GM12878 (cell line): ENCODE data around the gene BIRC6. TPM values are rescaled to one million over a fixed set of nuclear protein-coding genes. Genes with fewer than 3 reads are reported as not detected.

Experiments used
- EZH2 ChIP-seq: IDR thresholded peaks from 2 replicates; pipeline ENCODE4 v1.6.1; 2012; ENCODE audit warnings: low read depth, mild to moderate bottlenecking, control low read depth, inconsistent platforms, low read length, borderline replicate concordance; ENCODE audit not compliant: control insufficient read depth
- NR2C2 ChIP-seq: IDR thresholded peaks from 2 replicates; pipeline ENCODE4 v1.6.1; 2011; ENCODE audit warnings: borderline replicate concordance, low read depth; ENCODE audit not compliant: control insufficient read depth, insufficient read length
- POLR2A ChIP-seq: IDR thresholded peaks from 2 replicates; pipeline ENCODE4 v1.6.1; 2011; ENCODE audit warnings: low read depth, mild to moderate bottlenecking, low read length
- POLR2AphosphoS2 ChIP-seq: IDR thresholded peaks from 2 replicates; pipeline ENCODE4 v1.6.1; 2011; ENCODE audit warnings: low read depth, mild to moderate bottlenecking, low read length, improper control_type of control experiment, moderate library complexity
- RCOR1 ChIP-seq: conservative IDR thresholded peaks from 2 replicates; pipeline ENCODE4 v1.6.1; 2012; ENCODE audit warnings: low read depth, low read length, improper control_type of control experiment
- SMC3 ChIP-seq: IDR thresholded peaks from 2 replicates; pipeline ENCODE4 v1.6.1; 2011; ENCODE audit warnings: low read length, improper control_type of control experiment, borderline replicate concordance
- TBL1XR1 ChIP-seq: IDR thresholded peaks from 2 replicates; pipeline ENCODE4 v1.6.1; 2012; ENCODE audit warnings: low read depth, low read length, improper control_type of control experiment
- ZBED1 ChIP-seq: IDR thresholded peaks from 2 replicates; pipeline ENCODE4 v1.6.1; 2016; ENCODE audit warnings: borderline replicate concordance
- polyA plus RNA-seq, 11 experiments: library from polyadenylated mRNA; depleted of rRNA in 4 of 11; unstranded in 6 of 11; stranded (reverse) in 5 of 11; fragments of >200 nt; fragmentation: Nextera tagmentation in 4 of 11; fragmentation: Illumina TruSeq in 1 of 11; extraction: Ambion mirVana in 4 of 11; extraction: Trizol in 1 of 11; gene quantifications; 1 replicate in 1 of 11; 2 replicates in 10 of 11; pipeline versions ENCODE4 v1.2.1 to v1.2.3, GENCODE V29; 2011 to 2016; ENCODE audit warnings: inconsistent platforms in 2 of 11, missing spikeins in 2 of 11, low read depth in 1 of 11
- total RNA-seq, 4 experiments: library from RNA; depleted of rRNA in 3 of 4; stranded (reverse); fragments of >200 nt in 3 of 4; fragmentation: Illumina TruSeq in 1 of 4; extraction: Trizol in 1 of 4; gene quantifications; 2 replicates each; pipeline versions ENCODE4 v1.2.1 to v1.2.3, GENCODE V29; 2013 to 2021
- TF ChIP-seq, protein P1 (sequence below): IDR thresholded peaks from 2 replicates; pipeline ENCODE4 v1.6.1; 2012; ENCODE audit warnings: low read depth, low read length, improper control_type of control experiment
- TF ChIP-seq, protein P2 (sequence below): IDR thresholded peaks from 2 replicates; pipeline ENCODE4 v1.6.1; 2011; ENCODE audit warnings: low read depth, low read length, improper control_type of control experiment, borderline replicate concordance
- TF ChIP-seq, protein P3 (sequence below): IDR thresholded peaks from 2 replicates; pipeline ENCODE4 v1.6.1; 2012; ENCODE audit warnings: low read length, inconsistent platforms
- TF ChIP-seq, protein P4 (sequence below): IDR thresholded peaks from 2 replicates; pipeline ENCODE4 v1.6.1; 2012; ENCODE audit warnings: low read depth, low read length, improper control_type of control experiment
- TF ChIP-seq, protein P5 (sequence below): fragments of 450-650 bp; IDR thresholded peaks from 2 replicates; pipeline ENCODE4 v1.6.1; 2016; ENCODE audit warnings: mild to moderate bottlenecking, moderate library complexity, borderline replicate concordance
- TF ChIP-seq, protein P6 (sequence below): fragments of 450-650 bp; IDR thresholded peaks from 2 replicates; pipeline ENCODE4 v1.6.1; 2018; ENCODE audit warnings: borderline replicate concordance, mild to moderate bottlenecking; ENCODE audit not compliant: partially characterized antibody
- TF ChIP-seq, protein P7 (sequence below), 3 experiments: IDR thresholded peaks in 2 of 3; conservative IDR thresholded peaks in 1 of 3; 2 replicates each; pipeline ENCODE4 v1.5.1; 2011; ENCODE audit warnings: low read depth in 3 of 3, low read length in 3 of 3, mild to moderate bottlenecking in 3 of 3, control low read depth in 2 of 3, moderate library complexity in 2 of 3, inconsistent platforms in 1 of 3, mixed read lengths in 1 of 3; ENCODE audit not compliant: control insufficient read depth in 2 of 3, insufficient read depth in 1 of 3; ENCODE audit errors: extremely low read depth in 1 of 3

The BIRC6 gene
- total and polyA plus RNA-seq, 10 of the 15 experiments (the other 5 are each of a cell fraction or from before 2014, with no cell fraction given) = 18.8 to 118 (median 55.0) TPM

DNA sequence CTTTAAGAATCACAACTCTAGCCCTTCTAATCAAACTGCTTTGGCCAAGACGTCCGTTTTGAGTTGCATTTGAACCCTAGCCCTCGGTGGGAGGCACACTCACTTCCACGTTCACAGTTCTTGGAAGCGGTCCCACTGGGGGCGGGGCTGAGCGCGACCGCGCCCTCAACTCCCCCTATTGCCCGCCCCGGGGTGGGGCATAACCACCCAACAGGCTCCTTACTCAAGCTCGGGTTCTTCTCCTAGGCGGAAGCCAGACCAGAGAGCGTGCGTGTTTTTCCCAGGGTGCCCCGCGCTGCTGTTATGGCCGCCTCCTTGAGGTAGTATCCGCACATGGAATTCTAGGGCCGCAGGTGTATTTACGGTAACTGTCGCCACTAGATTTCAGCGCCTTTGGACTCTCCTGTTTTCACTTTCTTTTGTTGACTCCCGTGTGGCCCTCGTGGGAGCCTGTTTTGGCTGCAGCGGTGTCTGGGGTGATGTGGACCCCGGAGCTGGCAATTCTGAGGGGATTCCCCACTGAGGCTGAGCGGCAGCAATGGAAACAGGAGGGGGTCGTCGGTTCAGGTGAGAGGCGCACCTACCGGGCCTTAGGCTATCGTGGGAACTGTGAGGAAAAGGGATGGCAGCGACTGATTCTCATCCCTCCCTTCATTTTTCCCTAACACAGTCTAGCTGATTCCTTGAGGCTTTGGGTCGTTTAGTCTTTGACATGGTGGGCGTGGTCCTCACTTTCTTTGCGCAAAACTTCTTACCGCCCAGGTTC lies 271.2 kb downstream of the BIRC6 start, which contains the start of gene TTC27 (continued):
- TF ChIP-seq, protein P1, sequence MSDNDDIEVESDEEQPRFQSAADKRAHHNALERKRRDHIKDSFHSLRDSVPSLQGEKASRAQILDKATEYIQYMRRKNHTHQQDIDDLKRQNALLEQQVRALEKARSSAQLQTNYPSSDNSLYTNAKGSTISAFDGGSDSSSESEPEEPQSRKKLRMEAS = peak; percentile 98
- TF ChIP-seq, protein P2, sequence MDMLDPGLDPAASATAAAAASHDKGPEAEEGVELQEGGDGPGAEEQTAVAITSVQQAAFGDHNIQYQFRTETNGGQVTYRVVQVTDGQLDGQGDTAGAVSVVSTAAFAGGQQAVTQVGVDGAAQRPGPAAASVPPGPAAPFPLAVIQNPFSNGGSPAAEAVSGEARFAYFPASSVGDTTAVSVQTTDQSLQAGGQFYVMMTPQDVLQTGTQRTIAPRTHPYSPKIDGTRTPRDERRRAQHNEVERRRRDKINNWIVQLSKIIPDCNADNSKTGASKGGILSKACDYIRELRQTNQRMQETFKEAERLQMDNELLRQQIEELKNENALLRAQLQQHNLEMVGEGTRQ = no peak
- TF ChIP-seq, protein P3, sequence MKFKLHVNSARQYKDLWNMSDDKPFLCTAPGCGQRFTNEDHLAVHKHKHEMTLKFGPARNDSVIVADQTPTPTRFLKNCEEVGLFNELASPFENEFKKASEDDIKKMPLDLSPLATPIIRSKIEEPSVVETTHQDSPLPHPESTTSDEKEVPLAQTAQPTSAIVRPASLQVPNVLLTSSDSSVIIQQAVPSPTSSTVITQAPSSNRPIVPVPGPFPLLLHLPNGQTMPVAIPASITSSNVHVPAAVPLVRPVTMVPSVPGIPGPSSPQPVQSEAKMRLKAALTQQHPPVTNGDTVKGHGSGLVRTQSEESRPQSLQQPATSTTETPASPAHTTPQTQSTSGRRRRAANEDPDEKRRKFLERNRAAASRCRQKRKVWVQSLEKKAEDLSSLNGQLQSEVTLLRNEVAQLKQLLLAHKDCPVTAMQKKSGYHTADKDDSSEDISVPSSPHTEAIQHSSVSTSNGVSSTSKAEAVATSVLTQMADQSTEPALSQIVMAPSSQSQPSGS = no peak
- TF ChIP-seq SMC3 (no peak), NR2C2 (no peak), RCOR1 (0 out of 2 replicates have a peak, but pooled peaks have one; percentile 23), POLR2AphosphoS2 (no peak), POLR2A (peak; percentile 86), ZBED1 (no peak), TBL1XR1 (no peak), EZH2 (no peak)
- TF ChIP-seq, protein P4, sequence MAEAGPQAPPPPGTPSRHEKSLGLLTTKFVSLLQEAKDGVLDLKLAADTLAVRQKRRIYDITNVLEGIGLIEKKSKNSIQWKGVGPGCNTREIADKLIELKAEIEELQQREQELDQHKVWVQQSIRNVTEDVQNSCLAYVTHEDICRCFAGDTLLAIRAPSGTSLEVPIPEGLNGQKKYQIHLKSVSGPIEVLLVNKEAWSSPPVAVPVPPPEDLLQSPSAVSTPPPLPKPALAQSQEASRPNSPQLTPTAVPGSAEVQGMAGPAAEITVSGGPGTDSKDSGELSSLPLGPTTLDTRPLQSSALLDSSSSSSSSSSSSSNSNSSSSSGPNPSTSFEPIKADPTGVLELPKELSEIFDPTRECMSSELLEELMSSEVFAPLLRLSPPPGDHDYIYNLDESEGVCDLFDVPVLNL = no peak
- TF ChIP-seq, protein P5, sequence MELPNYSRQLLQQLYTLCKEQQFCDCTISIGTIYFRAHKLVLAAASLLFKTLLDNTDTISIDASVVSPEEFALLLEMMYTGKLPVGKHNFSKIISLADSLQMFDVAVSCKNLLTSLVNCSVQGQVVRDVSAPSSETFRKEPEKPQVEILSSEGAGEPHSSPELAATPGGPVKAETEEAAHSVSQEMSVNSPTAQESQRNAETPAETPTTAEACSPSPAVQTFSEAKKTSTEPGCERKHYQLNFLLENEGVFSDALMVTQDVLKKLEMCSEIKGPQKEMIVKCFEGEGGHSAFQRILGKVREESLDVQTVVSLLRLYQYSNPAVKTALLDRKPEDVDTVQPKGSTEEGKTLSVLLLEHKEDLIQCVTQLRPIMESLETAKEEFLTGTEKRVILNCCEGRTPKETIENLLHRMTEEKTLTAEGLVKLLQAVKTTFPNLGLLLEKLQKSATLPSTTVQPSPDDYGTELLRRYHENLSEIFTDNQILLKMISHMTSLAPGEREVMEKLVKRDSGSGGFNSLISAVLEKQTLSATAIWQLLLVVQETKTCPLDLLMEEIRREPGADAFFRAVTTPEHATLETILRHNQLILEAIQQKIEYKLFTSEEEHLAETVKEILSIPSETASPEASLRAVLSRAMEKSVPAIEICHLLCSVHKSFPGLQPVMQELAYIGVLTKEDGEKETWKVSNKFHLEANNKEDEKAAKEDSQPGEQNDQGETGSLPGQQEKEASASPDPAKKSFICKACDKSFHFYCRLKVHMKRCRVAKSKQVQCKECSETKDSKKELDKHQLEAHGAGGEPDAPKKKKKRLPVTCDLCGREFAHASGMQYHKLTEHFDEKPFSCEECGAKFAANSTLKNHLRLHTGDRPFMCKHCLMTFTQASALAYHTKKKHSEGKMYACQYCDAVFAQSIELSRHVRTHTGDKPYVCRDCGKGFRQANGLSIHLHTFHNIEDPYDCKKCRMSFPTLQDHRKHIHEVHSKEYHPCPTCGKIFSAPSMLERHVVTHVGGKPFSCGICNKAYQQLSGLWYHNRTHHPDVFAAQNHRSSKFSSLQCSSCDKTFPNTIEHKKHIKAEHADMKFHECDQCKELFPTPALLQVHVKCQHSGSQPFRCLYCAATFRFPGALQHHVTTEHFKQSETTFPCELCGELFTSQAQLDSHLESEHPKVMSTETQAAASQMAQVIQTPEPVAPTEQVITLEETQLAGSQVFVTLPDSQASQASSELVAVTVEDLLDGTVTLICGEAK = peak; percentile 69; the same call in 1 of the 2 replicates
- TF ChIP-seq, protein P6, sequence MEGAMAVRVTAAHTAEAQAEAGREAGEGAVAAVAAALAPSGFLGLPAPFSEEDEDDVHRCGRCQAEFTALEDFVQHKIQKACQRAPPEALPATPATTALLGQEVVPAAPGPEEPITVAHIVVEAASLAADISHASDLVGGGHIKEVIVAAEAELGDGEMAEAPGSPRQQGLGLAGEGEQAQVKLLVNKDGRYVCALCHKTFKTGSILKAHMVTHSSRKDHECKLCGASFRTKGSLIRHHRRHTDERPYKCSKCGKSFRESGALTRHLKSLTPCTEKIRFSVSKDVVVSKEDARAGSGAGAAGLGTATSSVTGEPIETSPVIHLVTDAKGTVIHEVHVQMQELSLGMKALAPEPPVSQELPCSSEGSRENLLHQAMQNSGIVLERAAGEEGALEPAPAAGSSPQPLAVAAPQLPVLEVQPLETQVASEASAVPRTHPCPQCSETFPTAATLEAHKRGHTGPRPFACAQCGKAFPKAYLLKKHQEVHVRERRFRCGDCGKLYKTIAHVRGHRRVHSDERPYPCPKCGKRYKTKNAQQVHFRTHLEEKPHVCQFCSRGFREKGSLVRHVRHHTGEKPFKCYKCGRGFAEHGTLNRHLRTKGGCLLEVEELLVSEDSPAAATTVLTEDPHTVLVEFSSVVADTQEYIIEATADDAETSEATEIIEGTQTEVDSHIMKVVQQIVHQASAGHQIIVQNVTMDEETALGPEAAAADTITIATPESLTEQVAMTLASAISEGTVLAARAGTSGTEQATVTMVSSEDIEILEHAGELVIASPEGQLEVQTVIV = peak; percentile 69
- TF ChIP-seq, protein P7, sequence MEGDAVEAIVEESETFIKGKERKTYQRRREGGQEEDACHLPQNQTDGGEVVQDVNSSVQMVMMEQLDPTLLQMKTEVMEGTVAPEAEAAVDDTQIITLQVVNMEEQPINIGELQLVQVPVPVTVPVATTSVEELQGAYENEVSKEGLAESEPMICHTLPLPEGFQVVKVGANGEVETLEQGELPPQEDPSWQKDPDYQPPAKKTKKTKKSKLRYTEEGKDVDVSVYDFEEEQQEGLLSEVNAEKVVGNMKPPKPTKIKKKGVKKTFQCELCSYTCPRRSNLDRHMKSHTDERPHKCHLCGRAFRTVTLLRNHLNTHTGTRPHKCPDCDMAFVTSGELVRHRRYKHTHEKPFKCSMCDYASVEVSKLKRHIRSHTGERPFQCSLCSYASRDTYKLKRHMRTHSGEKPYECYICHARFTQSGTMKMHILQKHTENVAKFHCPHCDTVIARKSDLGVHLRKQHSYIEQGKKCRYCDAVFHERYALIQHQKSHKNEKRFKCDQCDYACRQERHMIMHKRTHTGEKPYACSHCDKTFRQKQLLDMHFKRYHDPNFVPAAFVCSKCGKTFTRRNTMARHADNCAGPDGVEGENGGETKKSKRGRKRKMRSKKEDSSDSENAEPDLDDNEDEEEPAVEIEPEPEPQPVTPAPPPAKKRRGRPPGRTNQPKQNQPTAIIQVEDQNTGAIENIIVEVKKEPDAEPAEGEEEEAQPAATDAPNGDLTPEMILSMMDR (IDR thresholded peaks at IDR 0.05 in 2 of 3, conservative IDR thresholded peaks at IDR 0.05 in 1 of 3; ENCODE audit: control insufficient read depth in 2 of 3, extremely low read depth in 1 of 3, insufficient read depth in 1 of 3, low read depth in 3 of 3, low read length in 3 of 3) = no peak
